Stomach smooth muscle (tissue), 2 donors: ENCODE results near the gene TCP11.

Experiments used
- H3K27ac ChIP-seq: one replicate; pipeline ENCODE4 v1.7.0; 2013; ENCODE audit warnings: mild to moderate bottlenecking, low read length, inconsistent platforms
- H3K27me3 ChIP-seq, 2 donors: one replicate each; pipeline ENCODE4 v1.7.0; 2013; ENCODE audit warnings: low read length in 2 of 2; ENCODE audit not compliant: insufficient read depth in 2 of 2, control insufficient read depth in 1 of 2
- H3K36me3 ChIP-seq, 2 donors: one replicate each; pipeline ENCODE4 v1.7.0; 2013; ENCODE audit warnings: low read length in 2 of 2; ENCODE audit not compliant: control insufficient read depth in 2 of 2, insufficient read depth in 2 of 2
- H3K4me1 ChIP-seq: one replicate; pipeline ENCODE4 v1.7.0; 2013; ENCODE audit warnings: low read length; ENCODE audit not compliant: control insufficient read depth, insufficient read depth
- H3K4me3 ChIP-seq, 2 donors: one replicate each; pipeline ENCODE4 v1.7.0; 2013; ENCODE audit warnings: low read length in 2 of 2
- H3K9ac ChIP-seq, 2 donors: one replicate each; pipeline ENCODE4 v1.7.0; 2013; ENCODE audit warnings: low read length in 2 of 2, mild to moderate bottlenecking in 1 of 2
- H3K9me3 ChIP-seq, 2 donors: one replicate each; pipeline ENCODE4 v1.7.0; 2013; ENCODE audit warnings: low read length in 2 of 2; ENCODE audit not compliant: control insufficient read depth in 2 of 2
- donor health status: healthy.
- donor health status: Pancreatic carcinoma.

Gene TCP11

DNA sequence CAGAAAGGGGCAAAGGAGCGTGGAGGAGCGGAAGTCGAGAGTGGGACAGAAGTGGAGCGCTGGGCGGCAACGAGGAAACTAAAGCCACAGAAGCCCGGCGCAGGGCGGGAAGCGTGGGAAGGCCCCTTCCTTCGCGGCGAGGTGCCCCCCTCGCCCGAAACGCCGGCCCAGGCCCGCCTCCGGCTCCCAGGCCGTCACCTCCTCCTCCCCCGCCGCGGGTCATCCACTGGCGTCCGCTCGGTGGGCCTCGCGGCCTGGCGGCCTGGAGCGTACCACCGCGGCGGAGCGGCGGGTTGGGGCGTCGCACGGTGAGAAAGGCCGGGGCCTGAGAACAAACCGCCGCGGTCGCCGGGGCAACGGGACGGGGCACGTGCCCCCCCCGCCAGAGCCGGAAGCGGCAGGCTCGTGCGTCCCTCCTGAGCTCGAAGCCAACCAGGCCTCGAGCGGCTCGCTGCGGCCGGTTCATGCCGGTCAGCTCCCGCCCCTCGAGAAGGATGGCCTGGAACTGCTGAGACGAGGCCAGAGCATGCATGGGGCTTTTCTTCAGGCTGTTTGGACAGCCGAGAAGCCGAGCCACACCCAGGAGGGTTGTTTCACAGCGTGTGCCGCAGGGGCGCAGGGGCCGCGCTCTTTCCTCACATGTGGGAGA, at the start of gene TCP11:
TCP11 (minus strand) TSS at position 333 of the 649 bp plus-strand sequence. CDS start 469 bp downstream, outside the sequence.
- Histone ChIP-seq H3K27ac (no peak within 1 kb of the TSS), H3K36me3 (no peaks in the 10 kb centered on the region), H3K9me3 (no peaks in the 10 kb centered on the region), H3K27me3 (peaks cover 2 to 7% of the 10 kb centered on the region in 2 donors), H3K4me1 (peaks cover 10% of the 10 kb centered on the region), H3K4me3 (peak within 1 kb of the TSS in 1 of 2 donors; percentile 35), H3K9ac (peak within 1 kb of the TSS in 1 of 2 donors; percentile 20)

DNA sequence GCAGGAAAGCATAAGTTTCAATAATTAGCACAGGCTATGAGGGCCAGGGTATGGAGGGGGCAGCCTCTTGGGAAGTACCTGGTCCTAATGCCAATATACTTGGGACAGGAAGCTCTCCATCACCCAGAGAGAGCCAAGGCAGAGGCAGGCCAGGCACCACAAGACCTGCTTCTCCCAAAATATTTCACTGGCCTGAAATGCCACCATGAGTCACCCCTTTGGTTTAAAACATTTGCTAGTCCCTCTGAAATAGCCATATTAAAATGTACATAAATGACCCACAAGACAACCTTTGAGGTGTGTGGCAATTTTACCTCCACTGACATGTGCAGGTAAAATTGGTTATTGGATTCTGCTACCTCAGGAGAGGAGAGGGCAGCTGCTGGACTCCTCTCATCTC, 49.2 kb upstream of the TCP11 start:
- H3K36me3 ChIP-seq = no peaks in the 10 kb centered on the region
- no peak overlapping the region for H3K4me3 ChIP-seq
- no peaks in the 10 kb centered on the region for H3K4me1 ChIP-seq
- H3K9ac ChIP-seq = no peak overlapping the region
- H3K27ac ChIP-seq = no peak overlapping the region
- H3K27me3 ChIP-seq = no peaks in the 10 kb centered on the region
- no peaks in the 10 kb centered on the region for H3K9me3 ChIP-seq

DNA sequence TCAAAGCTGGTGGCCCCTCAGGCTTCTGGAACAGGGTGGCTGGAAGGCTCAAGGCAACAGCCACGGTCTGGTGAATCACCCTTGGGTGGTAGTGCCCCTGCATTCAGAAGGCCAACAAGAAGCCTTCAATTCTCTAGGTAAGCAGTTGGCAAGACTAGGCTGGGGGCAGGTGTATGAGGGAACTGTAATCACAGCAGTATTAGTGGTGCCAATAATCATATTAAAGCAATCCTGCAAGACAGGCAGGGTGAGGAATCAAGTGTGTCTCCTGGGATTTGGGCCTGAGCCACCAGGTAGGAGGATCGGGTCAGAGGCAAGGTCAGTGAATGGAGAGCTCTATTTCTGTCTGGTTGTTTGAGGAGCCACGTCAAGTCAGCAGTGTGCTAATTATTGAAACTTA, 47.7 kb upstream of the TCP11 start:
- H3K27me3 ChIP-seq = no peaks in the 10 kb centered on the region

DNA sequence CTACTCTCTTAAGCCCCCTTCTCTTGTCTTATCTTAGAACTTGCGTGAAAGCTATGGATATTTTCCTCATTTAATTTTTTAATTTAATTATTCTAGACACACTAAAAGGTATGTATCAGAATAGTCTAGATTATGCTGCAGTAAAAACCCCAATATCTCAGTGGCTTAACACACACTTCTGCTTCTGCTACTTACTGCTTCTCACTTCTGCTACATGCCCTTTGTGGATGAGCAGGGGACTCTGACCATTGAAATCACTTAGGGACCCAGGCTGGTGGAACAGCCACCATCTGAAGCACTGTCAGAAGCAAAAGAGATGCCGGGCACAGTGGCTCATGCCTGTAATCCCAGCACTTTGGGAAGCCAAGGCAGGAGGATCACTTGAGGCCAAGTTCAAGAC, 45.4 kb upstream of the TCP11 start:
- H3K4me3 ChIP-seq = no peak overlapping the region
- no peak overlapping the region for H3K27ac ChIP-seq
- no peaks in the 10 kb centered on the region for H3K36me3 ChIP-seq
- H3K4me1 ChIP-seq = peaks cover 6% of the 10 kb centered on the region
- no peaks in the 10 kb centered on the region for H3K9me3 ChIP-seq
- H3K9ac ChIP-seq = no peak overlapping the region
- peaks cover 0 to 7% of the 10 kb centered on the region in 2 donors for H3K27me3 ChIP-seq

More for the DNA sequence above, 47.7 kb upstream of the TCP11 start:
- no peaks in the 10 kb centered on the region for H3K4me1 ChIP-seq
- H3K4me3 ChIP-seq = no peak overlapping the region
- H3K9me3 ChIP-seq = no peaks in the 10 kb centered on the region
- no peaks in the 10 kb centered on the region for H3K36me3 ChIP-seq
- no peak overlapping the region for H3K9ac ChIP-seq
- no peak overlapping the region for H3K27ac ChIP-seq

DNA sequence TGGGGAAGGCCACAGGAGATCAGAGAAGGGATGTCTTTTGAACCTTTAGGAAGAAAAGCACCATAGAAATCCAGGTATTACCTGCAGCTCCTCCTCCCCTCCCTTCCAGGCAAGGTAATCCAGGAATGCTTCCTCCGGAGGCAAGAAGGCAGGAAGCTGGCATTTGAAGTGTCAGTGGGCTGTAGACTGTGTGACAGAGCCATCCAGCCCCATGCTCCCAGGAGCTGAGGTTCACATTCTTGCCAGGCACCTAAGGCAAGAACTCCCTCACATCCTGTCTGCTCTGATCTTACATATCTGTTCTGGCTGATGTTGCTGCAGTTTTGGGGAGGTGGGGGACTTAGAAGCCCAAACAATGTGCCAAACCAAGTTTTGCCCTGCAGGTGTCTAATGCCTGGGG, 44.8 kb upstream of the TCP11 start:
- no peaks in the 10 kb centered on the region for H3K9me3 ChIP-seq
- no peak overlapping the region for H3K9ac ChIP-seq
- peaks cover 0 to 8% of the 10 kb centered on the region in 2 donors for H3K27me3 ChIP-seq
- H3K4me1 ChIP-seq = peaks cover 12% of the 10 kb centered on the region
- no peaks in the 10 kb centered on the region for H3K36me3 ChIP-seq
- no peak overlapping the region for H3K27ac ChIP-seq
- H3K4me3 ChIP-seq = no peak overlapping the region

DNA sequence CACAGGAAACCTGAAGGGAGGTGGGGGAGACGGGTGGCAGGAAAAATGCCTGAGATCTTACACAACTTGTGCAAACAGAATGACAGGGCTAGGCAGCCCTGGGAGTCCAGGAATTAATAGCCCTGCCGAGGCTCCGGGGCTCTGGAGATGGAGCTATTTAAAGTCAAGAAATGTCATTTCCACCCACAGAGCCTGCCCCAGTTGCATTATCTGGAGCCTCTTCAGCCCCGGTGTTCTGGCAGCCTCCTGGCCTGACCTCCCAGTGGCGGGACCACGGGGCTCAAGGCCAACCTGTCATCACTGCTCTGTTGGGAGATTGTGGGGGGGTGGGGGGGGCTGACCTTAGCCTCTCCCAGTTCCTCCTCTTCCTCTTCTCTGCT, 44.2 kb upstream of the TCP11 start:
- Histone ChIP-seq H3K9ac (no peak overlapping the region), H3K27me3 (peaks cover 0 to 8% of the 10 kb centered on the region in 2 donors), H3K36me3 (no peaks in the 10 kb centered on the region), H3K27ac (no peak overlapping the region), H3K4me3 (no peak overlapping the region), H3K4me1 (peaks cover 13% of the 10 kb centered on the region), H3K9me3 (no peaks in the 10 kb centered on the region)

DNA sequence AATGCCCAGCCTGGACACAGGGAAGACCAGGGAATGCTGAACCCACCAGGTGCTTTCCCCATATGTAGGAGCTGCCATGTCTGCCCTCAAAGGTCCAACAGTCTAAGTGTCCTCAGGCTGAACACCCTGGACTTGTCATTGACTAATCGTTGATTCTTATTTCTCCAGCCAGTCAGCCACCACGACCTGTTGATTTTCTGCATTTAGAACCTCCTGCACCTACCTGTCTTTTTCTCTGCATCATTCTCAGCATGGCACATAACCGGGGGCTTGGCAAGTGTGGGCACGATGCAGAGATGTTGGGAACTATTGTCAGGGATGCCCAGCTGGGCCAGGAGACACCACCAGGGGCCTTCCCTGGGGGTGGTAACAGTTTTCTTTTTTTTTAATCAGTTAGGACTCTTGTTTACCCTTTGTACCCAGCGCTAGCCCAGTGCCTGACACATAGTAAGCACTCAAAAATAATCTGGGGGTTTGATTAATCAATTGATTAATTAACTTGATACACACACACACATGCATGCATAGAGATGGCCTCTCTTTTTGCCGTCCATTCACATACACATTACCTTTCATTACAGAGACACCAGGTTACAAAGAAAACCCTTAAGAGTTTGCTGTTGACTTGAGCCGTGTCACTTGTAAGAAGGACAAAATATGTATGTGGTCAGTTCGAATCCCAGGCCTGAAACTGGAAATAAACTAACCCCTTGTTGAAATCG, 43.6 kb upstream of the TCP11 start:
- peaks cover 14% of the 10 kb centered on the region for H3K4me1 ChIP-seq
- no peaks in the 10 kb centered on the region for H3K9me3 ChIP-seq
- no peak overlapping the region for H3K9ac ChIP-seq
- no peak overlapping the region for H3K27ac ChIP-seq
- H3K27me3 ChIP-seq = peaks cover 0 to 8% of the 10 kb centered on the region in 2 donors
- H3K4me3 ChIP-seq = no peak overlapping the region
- H3K36me3 ChIP-seq = no peaks in the 10 kb centered on the region

DNA sequence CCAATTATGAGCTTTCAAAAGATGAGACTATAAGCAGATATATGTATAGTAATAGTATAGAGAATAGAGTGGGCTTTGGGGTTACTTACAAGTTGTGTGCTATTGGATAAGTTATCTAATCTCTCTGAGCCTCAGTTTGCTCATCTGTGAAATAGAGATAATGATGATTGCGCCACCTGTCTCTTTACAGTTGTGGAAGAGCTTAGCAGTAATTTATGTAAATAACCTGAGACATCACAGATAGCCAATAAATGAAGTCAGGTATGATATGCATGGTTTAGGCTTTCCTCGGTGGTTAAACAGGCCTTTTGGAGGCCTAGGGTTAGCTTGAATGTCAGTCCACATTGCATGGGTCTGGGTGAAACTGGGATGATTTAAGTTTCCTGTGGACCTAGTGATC, 42.8 kb upstream of the TCP11 start:
- no peak overlapping the region for H3K9ac ChIP-seq
- no peak overlapping the region for H3K27ac ChIP-seq
- H3K27me3 ChIP-seq = peaks cover 0 to 8% of the 10 kb centered on the region in 2 donors
- H3K4me1 ChIP-seq = peaks cover 20% of the 10 kb centered on the region
- H3K9me3 ChIP-seq = no peaks in the 10 kb centered on the region
- no peak overlapping the region for H3K4me3 ChIP-seq
- no peaks in the 10 kb centered on the region for H3K36me3 ChIP-seq

DNA sequence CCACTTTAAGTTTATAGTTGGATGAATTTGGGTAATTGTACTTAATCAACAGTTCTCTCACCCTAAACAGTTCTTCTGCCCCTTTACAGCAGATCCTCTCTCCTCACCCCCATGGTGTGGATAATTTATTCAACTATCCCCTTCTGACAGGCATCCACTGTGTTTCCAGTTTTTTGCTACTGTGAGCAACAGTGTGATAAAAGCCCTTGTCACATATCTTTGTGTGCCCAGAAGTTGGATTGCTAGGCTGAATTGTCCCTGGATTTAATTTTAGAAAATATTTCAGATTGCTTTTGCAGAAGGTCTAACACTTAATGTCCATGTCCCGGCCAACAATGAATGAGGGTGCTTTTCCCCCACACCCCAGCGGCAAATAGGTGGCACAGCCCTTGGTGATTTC, 42.1 kb upstream of the TCP11 start:
- no peak overlapping the region for H3K4me3 ChIP-seq
- H3K27ac ChIP-seq = no peak overlapping the region
- H3K4me1 ChIP-seq = peaks cover 20% of the 10 kb centered on the region
- H3K9me3 ChIP-seq = no peaks in the 10 kb centered on the region
- peaks cover 0 to 8% of the 10 kb centered on the region in 2 donors for H3K27me3 ChIP-seq
- H3K36me3 ChIP-seq = no peaks in the 10 kb centered on the region
- H3K9ac ChIP-seq = no peak overlapping the region

DNA sequence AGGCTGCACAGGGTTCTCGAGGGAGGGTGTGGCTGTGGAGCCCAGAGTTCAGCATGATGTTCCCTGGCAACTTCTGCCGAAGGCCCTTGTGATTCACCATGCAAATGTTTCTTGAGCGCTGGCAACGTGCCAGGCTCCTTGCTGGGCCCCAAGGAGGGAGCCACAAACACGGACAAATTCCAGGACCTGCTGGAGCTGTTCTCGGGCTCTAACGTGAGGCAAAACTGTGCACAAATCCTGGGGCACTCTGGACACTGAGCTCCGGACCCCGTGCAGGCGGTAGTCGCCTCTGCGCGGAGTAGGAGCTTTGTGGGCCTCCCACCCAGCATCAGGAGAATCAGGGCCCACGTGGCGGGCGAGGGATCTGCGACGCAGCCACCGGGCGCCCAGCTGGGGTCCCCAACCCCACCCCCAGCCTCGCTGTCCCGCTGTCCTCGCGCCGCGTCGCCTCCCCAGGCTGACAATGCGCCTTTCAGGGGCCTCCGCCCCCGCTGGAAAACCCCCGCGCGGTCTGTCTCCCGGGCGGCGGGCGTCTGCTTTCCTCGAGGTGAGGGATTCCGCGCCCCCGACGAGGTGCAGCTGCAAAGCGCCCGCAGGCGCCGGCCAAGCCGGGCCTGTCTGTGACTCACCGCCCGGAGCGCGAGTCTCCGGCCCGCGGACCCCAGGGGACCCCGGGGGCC, 40.9 kb upstream of the TCP11 start:
- Histone ChIP-seq H3K27me3 (peaks cover 0 to 11% of the 10 kb centered on the region in 2 donors), H3K4me1 (peaks cover 20% of the 10 kb centered on the region), H3K9me3 (no peaks in the 10 kb centered on the region), H3K9ac (no peak overlapping the region), H3K27ac (no peak overlapping the region), H3K4me3 (peak overlapping the region in 1 of 2 donors; percentile 40), H3K36me3 (no peaks in the 10 kb centered on the region)
